CD4-positive, alpha-beta T cell treated with Interleukin-15 for 4 hours (primary cell): Measurements from ENCODE around the gene ZNF655.
"Not testable (repeated sequence)": the region's sequence is repeated elsewhere in the genome, so short reads cannot be mapped to it uniquely, and the experiment has no call there.

Experiments
- DNase-seq: peaks from one replicate; pipeline ENCODE4 v3.0.0-alpha.2; 2020; ENCODE audit warnings: low spot score

The ZNF655 gene

DNA sequence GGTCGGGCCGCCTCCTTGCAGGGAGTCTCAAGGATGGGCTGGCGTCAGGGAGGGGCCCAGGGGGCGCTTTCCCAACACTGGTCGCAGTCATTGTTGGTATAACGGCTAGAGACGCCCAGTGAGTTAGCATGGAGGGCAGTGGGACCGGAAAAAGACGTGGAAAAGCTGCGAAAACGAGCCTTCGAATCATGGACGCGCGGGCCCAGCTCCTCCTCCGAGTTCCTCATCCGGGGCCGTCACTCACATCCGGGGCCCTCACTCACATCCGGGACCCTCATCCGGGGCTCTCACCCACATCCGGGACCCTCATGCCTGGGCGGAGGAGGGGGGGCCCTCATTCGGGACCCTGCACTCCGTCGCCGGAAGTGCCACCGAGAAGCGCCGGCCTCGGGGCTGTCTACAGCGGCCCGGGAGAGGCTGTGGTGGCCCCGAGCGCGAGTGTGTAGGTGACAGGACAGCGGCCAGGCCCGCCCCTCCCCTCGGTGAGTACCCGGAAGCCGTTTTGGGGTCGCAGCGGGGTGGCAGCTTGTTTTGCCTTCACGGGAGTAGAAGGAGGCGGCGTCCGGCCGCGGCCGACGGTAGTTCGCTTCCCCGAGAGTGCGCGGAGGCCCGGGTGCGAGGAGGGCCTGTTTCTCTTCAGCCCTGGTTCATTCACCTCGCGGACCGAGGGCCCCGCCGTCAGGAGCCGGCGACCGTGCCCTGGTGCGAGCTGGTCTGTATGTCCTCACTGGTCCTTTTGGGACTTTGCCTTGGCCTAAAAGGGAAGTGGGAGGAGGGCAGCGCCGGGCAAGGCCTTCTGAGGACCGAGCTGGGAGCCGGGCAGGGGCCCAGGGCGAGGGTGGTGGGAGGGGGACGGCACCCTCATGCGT, at the start of gene ZNF655:
ZNF655 (plus strand) TSS at position 337 of the 869 bp plus-strand sequence. CDS start 1,918 bp downstream, outside the sequence.
- DNase-seq: peak; percentile 90

- no peak for DNase-seq
Observed at GRCh38 chr7:99514050-99514449, 44.4 kb upstream of the ZNF655 start.

GRCh38 chr7:99521399-99521798, 37.0 kb upstream of the ZNF655 start:
- no peak for DNase-seq

DNA sequence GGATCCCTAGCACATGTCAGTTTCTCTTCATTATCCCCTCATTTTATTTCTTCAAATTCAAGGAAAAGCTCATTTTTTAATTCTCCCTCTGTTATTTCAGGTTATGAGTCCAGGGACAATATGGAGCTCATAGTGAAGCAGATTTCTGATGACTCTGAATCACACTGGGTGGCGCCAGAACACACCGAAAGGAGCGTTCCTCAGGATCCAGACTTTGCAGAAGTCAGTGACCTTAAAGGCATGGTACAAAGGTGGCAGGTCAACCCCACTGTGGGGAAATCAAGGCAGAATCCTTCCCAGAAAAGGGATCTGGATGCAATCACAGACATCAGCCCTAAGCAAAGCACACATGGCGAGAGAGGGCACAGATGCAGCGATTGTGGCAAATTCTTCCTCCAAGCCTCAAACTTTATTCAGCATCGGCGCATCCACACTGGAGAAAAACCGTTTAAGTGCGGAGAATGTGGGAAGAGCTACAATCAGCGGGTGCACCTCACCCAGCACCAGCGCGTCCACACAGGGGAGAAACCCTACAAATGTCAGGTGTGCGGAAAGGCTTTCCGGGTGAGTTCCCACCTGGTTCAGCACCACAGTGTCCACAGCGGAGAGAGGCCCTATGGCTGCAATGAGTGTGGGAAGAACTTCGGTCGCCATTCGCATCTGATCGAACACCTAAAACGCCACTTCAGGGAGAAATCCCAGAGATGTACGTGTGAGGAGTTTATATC, 32.6 kb upstream of the ZNF655 start:
- DNase-seq: no peak

- DNase-seq: no peak
Observed at GRCh38 chr7:99531354-99531765, 27.1 kb upstream of the ZNF655 start.

GRCh38 chr7:99535667-99536066, 22.8 kb upstream of the ZNF655 start:
- DNase-seq: no peak

- no peak for DNase-seq
Observed at GRCh38 chr7:99539213-99539811, 19.1 kb upstream of the ZNF655 start.

- no peak for DNase-seq
Observed at GRCh38 chr7:99540542-99540941, 17.9 kb upstream of the ZNF655 start.

GRCh38 chr7:99541212-99541611, 17.2 kb upstream of the ZNF655 start:
- DNase-seq: no peak

GRCh38 chr7:99543081-99543671, 15.3 kb upstream of the ZNF655 start:
- DNase-seq: no peak

DNA sequence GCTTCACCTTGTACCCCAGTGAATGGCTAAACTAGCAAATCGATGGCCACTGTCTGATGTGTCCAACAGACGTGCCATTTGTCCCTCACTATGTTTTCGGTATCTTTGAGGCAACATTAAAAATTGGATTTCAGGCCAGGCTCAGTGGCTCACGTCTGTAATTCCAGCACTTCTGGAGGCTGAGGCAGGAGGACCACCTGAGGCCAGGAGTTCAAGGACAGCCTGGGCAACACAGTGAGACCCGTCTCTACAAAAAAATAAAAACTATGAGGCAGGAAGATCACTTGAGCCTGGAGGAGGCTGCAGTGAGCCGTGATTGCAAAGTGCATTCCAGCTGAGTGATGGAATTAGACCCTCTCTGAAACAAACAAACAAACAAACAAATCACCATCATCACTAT, 14.5 kb upstream of the ZNF655 start:
- no peak for DNase-seq

DNA sequence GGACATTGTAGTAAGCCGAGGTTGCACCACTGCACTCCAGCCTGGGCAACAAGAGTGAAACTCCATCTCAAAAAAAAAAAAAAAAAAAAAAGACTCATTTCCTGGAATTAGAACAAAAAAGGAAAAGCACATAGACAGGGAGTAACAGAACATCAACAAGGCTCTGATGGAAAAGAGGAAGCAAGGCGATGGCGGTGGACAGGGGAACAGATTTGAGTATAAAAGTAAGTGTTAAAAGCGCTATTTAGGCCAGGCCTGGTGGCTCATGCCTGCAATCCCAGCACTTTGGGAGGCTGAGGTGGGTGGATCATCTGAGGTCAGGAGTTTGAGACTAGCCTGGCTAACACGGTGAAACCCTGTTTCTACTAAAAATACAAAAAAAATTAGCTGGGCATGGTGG, 13.1 kb upstream of the ZNF655 start:
- not testable (repeated sequence) for DNase-seq

DNA sequence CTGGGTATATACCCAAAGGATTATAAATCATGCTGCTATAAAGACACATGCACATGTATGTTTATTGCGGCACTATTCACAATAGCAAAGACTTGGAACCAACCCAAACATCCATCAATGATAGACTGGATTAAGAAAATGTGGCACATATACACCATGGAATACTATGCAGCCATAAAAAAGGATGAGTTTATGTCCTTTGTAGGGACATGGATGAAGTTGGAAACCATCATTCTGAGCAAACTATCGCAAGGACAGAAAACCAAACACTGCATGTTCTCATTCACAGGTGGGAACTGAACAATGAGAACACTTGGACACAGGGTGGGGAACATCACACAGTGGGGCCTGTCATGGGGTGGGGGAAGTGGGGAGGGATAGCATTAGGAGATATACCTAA, 8.9 kb upstream of the ZNF655 start:
- not testable (repeated sequence) for DNase-seq

- DNase-seq: no peak
Observed at GRCh38 chr7:99551334-99551733, 7.1 kb upstream of the ZNF655 start.

DNA sequence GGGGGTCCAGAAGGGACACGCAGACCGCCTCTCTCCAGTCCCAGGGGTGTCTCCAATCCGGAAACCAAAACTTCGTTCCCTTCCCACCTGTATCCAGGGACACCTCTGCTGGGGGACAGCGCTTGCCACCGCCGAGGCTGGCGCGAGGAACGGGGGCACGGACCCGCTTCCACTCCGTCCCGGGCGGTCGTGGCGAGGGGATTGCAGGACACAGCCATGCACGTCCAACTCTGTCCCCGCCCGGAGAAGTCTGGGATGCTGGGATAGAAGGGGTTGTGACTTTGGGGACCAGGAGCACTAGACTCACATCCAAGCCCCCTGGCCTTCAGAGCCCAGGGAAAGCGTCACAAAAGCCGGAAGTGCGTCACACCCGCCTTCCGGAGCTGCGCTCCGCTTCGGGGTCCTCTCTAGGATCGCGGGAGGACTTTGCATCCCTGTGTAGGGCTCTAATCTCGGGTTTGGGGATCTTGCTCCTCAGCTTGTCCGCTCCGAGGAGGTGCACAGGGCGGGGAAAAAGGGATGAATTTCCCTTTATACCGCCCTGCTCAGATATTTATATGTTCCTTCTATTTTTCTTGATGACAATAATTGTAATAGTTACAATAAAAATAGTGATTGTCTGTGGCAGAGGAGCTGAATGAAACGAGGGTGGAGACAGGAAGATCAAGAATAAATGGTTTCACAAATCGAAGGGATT, 6.5 kb upstream of the ZNF655 start, which contains the start of gene FAM200A:
FAM200A (minus strand) TSS at position 348 of the 697 bp plus-strand sequence. CDS start 3,707 bp downstream, outside the sequence.
- DNase-seq: peak; percentile 86

DNA sequence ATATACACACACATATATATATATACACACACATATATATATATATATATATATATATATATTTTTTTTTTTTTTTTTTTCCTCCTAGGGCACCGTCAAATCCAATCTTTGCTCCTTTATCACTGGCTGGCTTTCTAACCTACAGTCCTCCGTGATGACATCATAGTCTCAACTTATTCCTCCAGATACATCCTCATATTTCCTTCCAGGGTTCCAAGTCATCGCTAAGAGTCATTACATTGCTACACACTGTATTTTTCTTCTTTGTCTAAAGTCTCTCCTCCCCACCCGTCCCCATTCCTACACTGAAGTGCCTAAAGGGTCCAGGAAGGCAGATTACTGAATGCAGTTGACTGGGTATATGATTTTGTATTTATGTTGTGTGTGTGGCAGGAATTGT, 5.4 kb upstream of the ZNF655 start:
- DNase-seq: no peak

DNA sequence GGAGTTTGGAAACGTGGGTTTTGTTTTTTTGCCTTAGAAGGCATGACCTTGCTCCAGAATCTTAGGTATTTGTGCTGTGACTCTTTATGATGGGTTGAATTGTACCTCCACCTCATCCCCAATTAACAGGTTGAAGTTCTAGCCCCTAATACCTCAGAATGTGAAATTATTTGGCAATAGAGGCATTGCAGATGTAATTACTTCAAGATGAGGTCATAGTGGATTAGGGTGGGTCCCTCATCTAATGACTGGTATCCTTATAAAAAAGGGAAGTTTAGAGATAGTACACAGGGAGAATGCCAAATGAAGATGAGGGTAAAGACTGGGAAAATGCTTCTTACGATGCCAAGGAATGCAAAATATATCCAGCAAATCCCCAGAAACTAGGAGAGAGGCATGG, 3.5 kb upstream of the ZNF655 start:
- DNase-seq: no peak

DNA sequence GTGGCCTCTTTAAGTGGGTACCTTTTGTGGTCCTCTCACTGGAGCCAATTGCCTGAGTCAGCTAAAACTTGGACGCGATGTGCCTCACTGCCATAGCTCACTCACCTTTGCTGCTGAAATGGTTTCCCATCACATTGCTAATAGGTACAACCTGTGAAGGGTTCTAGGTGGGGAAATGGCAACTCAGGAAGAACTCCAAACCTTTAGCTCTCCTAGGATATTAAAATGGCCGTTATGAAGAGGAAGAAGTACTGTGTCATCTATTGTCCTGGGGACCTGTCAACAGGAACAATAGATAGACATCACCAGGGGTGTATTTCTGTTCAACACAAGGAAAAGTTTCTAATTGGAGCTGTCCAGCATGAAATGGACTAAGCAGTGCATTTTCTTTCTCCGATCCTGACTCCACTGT, 1.2 kb upstream of the ZNF655 start:
- no peak for DNase-seq

GRCh38 chr7:99557940-99558305, 519 bp upstream of the ZNF655 start:
- DNase-seq: no peak

- DNase-seq: no peak
Observed at GRCh38 chr7:99559175-99559915, 903 bp downstream of the ZNF655 start.
